ENCODE data around the gene AFG1L. TPM values are rescaled to one million over a fixed set of nuclear protein-coding genes. Genes with fewer than 3 reads are reported as not detected.

AFG1L gene
- total RNA-seq (2021; ENCODE audit: unreplicated experiment) (4.9 TPM), Bru-seq, nascent RNA (percentile 49 among the genes with signal in this experiment), BruChase-seq, experiment 1, labeled RNA remaining after a 6-hour chase (percentile 45 among the genes with signal in this experiment), BruChase-seq, experiment 2, labeled RNA remaining after a 2-hour chase (percentile 44 among the genes with signal in this experiment)
- 1.1 and 2.4 TPM in 2 replicates for polyA plus RNA-seq (2012)
- long read RNA-seq, partial matches to known transcripts, result 0 of 2 reads
- long read RNA-seq, other reads (novel, unspliced or antisense), result 2 of 2 reads

DNA sequence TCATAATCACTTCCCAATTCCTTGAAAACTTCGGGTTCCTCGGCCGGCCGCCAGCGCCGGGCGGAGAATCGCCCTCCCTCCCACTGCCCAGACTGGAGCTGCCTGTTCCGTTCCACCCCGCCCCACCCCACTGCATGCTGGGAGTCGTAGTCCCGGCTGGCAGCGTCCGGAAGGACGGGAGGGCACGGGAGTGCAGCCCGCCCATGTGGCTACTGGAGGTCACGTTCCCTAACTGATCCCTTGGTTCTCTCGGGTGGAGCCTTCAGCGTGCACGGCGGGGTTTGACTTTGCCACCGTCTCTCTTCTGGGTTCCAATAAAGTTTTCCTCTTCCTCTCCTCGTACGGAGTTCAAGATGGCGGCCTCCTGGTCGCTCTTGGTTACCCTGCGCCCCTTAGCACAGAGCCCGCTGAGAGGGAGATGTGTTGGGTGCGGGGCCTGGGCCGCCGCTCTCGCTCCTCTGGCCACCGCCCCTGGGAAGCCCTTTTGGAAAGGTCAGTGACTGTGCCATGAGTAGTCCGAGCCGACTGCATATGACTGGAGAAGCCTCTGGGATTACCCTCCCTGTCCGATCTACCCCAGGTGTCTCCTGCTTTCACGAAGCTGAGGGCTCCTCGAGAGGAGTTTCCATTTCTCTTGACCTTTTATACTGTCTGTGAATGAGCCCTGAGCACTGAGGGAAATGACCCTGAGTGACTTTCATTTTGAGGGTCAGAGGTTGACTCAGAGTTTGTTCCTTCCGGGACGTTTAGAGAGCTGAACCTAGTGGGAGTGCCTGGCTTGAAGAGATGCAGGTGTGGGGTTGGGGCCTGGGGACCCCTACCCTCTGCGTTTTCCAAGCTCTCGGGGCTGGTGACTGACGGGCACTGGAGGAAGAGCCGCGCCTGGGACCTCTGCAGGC lies at the start of gene AFG1L:
TSS of gene AFG1L (plus strand) at position 328 of the 899 bp plus-strand sequence. CDS start at position 354, 26 bp downstream.
- intact Hi-C loops (cut with micrococcal nuclease), result loop anchor here (2.0 kb wide), 1 partner anchor 34 kb away; the partner anchor contains the start of gene SNX3
- Histone ChIP-seq H3K36me3 (ENCODE audit: control insufficient read depth in 1 of 2, insufficient read depth in 2 of 2, low read length in 2 of 2) (no peaks in the 10 kb centered on the region), H3K4me2 (ENCODE audit: low read length) (peak within 1 kb of the TSS; percentile 84), H3K79me2 (ENCODE audit: insufficient read depth, low read length) (no peaks in the 10 kb centered on the region; the same call in 1 of the 2 replicates), H3K4me1 (ENCODE audit: control insufficient read depth in 1 of 2, insufficient read depth in 2 of 2, low read length in 2 of 2) (peaks cover 5 to 21% of the 10 kb centered on the region in 2 experiments), H3K27ac (ENCODE audit: low read depth, low read length) (peak within 1 kb of the TSS; percentile 78), H3K9me3 (ENCODE audit: control insufficient read depth in 1 of 2, insufficient read depth in 1 of 2, low read depth in 1 of 2, low read length in 2 of 2) (no peaks in the 10 kb centered on the region), H3K9me2 (ENCODE audit: insufficient read depth) (no peaks in the 10 kb centered on the region), H3K4me3 (replicated peaks in 1 of 2; ENCODE audit: low read depth in 1 of 2, low read length in 2 of 2) (peak within 1 kb of the TSS; percentile 67 to 82), H2AFZ (ENCODE audit: low read depth, low read length, poor library complexity, severe bottlenecking) (peak within 1 kb of the TSS; percentile 67), H4K20me1 (ENCODE audit: insufficient read depth) (no peaks in the 10 kb centered on the region), H3K9ac (ENCODE audit: low read length) (peak within 1 kb of the TSS; percentile 80), H3K27me3 (ENCODE audit: insufficient read depth, low read length) (no peaks in the 10 kb centered on the region)
- TSS peak; percentile 82 for BruUV-seq (replicated peaks)
- ChIA-PET RAD21 (ENCODE audit: low non-redundant PET in 1 of 2, low total read pairs in 2 of 2, uncharacterized antibody in 2 of 2, unreplicated experiment in 2 of 2) (no interaction called here), POLR2A (interaction anchor here (0.9 to 1.7 kb wide), 2 partner anchors 30 to 34 kb away, joined by 3 to 6 read pairs; partner anchors contain the start of gene SNX3), CTCF (no interaction called here)
- DNase-seq (ENCODE audit: low read depth, low spot score) (peak; percentile 76), ATAC-seq (peak; percentile 93)
- TF ChIP-seq EGR1 (IDR thresholded peaks at IDR 0.05; ENCODE audit: low read depth), result no peak
- TF ChIP-seq TCF7L2 (IDR thresholded peaks at IDR 0.05; ENCODE audit: borderline replicate concordance, extremely low read depth, insufficient read depth, insufficient read length), result no peak
- peak; percentile 80 for TF ChIP-seq POLR2AphosphoS5 (IDR thresholded peaks at IDR 0.05; ENCODE audit: low read depth, low read length)
- TF ChIP-seq, protein P1, sequence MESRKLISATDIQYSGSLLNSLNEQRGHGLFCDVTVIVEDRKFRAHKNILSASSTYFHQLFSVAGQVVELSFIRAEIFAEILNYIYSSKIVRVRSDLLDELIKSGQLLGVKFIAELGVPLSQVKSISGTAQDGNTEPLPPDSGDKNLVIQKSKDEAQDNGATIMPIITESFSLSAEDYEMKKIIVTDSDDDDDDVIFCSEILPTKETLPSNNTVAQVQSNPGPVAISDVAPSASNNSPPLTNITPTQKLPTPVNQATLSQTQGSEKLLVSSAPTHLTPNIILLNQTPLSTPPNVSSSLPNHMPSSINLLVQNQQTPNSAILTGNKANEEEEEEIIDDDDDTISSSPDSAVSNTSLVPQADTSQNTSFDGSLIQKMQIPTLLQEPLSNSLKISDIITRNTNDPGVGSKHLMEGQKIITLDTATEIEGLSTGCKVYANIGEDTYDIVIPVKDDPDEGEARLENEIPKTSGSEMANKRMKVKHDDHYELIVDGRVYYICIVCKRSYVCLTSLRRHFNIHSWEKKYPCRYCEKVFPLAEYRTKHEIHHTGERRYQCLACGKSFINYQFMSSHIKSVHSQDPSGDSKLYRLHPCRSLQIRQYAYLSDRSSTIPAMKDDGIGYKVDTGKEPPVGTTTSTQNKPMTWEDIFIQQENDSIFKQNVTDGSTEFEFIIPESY (IDR thresholded peaks at IDR 0.05; ENCODE audit: extremely low read depth, insufficient replicate concordance, low read length), result peak; percentile 9
- no peak; the same call in 1 of the 2 replicates for TF ChIP-seq ZFX (IDR thresholded peaks at IDR 0.05)
- TF ChIP-seq FOSL1 (IDR thresholded peaks at IDR 0.05; ENCODE audit: low read depth), result no peak
- no peak for TF ChIP-seq CEBPB (IDR thresholded peaks at IDR 0.05; ENCODE audit: low read depth)
- no peak for TF ChIP-seq RAD21 (IDR thresholded peaks at IDR 0.05; ENCODE audit: low read depth)
- peak; percentile 77 for TF ChIP-seq ELF1 (IDR thresholded peaks at IDR 0.05; ENCODE audit: borderline replicate concordance, low read depth)
- no peak for TF ChIP-seq EZH2 (IDR thresholded peaks at IDR 0.05)
- no peak for TF ChIP-seq EZH2phosphoT487 (IDR thresholded peaks at IDR 0.05; ENCODE audit: borderline replicate concordance)
- TF ChIP-seq, protein P2, sequence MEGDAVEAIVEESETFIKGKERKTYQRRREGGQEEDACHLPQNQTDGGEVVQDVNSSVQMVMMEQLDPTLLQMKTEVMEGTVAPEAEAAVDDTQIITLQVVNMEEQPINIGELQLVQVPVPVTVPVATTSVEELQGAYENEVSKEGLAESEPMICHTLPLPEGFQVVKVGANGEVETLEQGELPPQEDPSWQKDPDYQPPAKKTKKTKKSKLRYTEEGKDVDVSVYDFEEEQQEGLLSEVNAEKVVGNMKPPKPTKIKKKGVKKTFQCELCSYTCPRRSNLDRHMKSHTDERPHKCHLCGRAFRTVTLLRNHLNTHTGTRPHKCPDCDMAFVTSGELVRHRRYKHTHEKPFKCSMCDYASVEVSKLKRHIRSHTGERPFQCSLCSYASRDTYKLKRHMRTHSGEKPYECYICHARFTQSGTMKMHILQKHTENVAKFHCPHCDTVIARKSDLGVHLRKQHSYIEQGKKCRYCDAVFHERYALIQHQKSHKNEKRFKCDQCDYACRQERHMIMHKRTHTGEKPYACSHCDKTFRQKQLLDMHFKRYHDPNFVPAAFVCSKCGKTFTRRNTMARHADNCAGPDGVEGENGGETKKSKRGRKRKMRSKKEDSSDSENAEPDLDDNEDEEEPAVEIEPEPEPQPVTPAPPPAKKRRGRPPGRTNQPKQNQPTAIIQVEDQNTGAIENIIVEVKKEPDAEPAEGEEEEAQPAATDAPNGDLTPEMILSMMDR (IDR thresholded peaks at IDR 0.05 in 2 of 3, conservative IDR thresholded peaks at IDR 0.05 in 1 of 3; ENCODE audit: borderline replicate concordance in 1 of 3, insufficient read depth in 1 of 3, low read depth in 2 of 3, low read length in 2 of 3), result no peak
- peak; percentile 50; the same call in 1 of the 2 replicates for TF ChIP-seq CBX3 (IDR thresholded peaks at IDR 0.05; ENCODE audit: low read depth)
- TF ChIP-seq, protein P3, sequence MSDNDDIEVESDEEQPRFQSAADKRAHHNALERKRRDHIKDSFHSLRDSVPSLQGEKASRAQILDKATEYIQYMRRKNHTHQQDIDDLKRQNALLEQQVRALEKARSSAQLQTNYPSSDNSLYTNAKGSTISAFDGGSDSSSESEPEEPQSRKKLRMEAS (IDR thresholded peaks at IDR 0.05), result peak; percentile 82
- TF ChIP-seq SP1 (IDR thresholded peaks at IDR 0.05; ENCODE audit: low read depth), result peak; percentile 68; the same call in 1 of the 2 replicates
- peak; percentile 95 for TF ChIP-seq YY1 (IDR thresholded peaks at IDR 0.05; ENCODE audit: extremely low read depth, insufficient replicate concordance, low read depth, low read length)
- no peak; the same call in 1 of the 2 replicates for TF ChIP-seq SIN3A (IDR thresholded peaks at IDR 0.05; ENCODE audit: low read depth)

Measured in HCT116 (cell line).